PC-3 (cell line): ENCODE measurements around the gene MYLK3.

Source experiments
- CTCF ChIP-seq: fragments of 300-600 bp; sonication (generic); conservative IDR thresholded peaks from 2 replicates; pipeline ENCODE4 v1.5.1; 2017; ENCODE audit warnings: antibody characterized with exemption, low read depth, mild to moderate bottlenecking, low read length
- EZH2phosphoT487 ChIP-seq: fragments of 300-600 bp; sonication (generic); IDR thresholded peaks from 2 replicates; pipeline ENCODE4 v1.6.1; 2018; ENCODE audit warnings: mild to moderate bottlenecking, antibody characterized with exemption, low read length, borderline replicate concordance

GRCh38 chr16:46730126-46730525 is 18.0 kb downstream of the MYLK3 start:
- TF ChIP-seq CTCF: no peak
- TF ChIP-seq EZH2phosphoT487: no peak
